GM19397 (cell line): ENCODE measurements around the gene SNRNP25.

ENCODE experiments used
- ATAC-seq: cut with Tn5 transposase; IDR thresholded peaks from one replicate; pipeline ENCODE4 v1.9.1; 2021; ENCODE audit warnings: mild to moderate bottlenecking, moderate library complexity; ENCODE audit not compliant: unreplicated experiment

Gene SNRNP25

GRCh38 chr16:62968-63391 is 9.4 kb downstream of the SNRNP25 start:
- no peak for ATAC-seq

- no peak for ATAC-seq
These were observed 9.8 kb downstream of the SNRNP25 start for GRCh38 chr16:63466-63865.

GRCh38 chr16:63998-64913 is 10.6 kb downstream of the SNRNP25 start:
- no peak for ATAC-seq

- ATAC-seq, result no peak
These were observed 11.3 kb downstream of the SNRNP25 start for GRCh38 chr16:64914-65255.

GRCh38 chr16:65745-66144 is 12.1 kb downstream of the SNRNP25 start:
- ATAC-seq, result no peak

- ATAC-seq, result no peak
These were observed 12.9 kb downstream of the SNRNP25 start for GRCh38 chr16:66309-67182.

- ATAC-seq, result no peak
These were observed 13.7 kb downstream of the SNRNP25 start for GRCh38 chr16:67183-67791.

- no peak for ATAC-seq
These were observed 14.5 kb downstream of the SNRNP25 start for GRCh38 chr16:67884-68789.

- no peak for ATAC-seq
These were observed 15.6 kb downstream of the SNRNP25 start for GRCh38 chr16:69181-69580.

- ATAC-seq, result no peak
These were observed 17.5 kb downstream of the SNRNP25 start for GRCh38 chr16:71210-71539.

GRCh38 chr16:71540-72401 is 18.1 kb downstream of the SNRNP25 start:
- ATAC-seq, result no peak

GRCh38 chr16:72561-73548 is 19.2 kb downstream of the SNRNP25 start, which contains the start of gene RHBDF1:
Gene RHBDF1 (minus strand): TSS chr16:72631. CDS start chr16:65015, 7,616 bp downstream.
- no peak for ATAC-seq

GRCh38 chr16:74051-74746 is 20.6 kb downstream of the SNRNP25 start:
- no peak for ATAC-seq

- no peak for ATAC-seq
These were observed 21.2 kb downstream of the SNRNP25 start for GRCh38 chr16:74747-75334.

- ATAC-seq, result no peak
These were observed 22.2 kb downstream of the SNRNP25 start for GRCh38 chr16:75580-76501.

- no peak for ATAC-seq
These were observed 23.1 kb downstream of the SNRNP25 start for GRCh38 chr16:76535-77272.
